Psoas muscle (tissue), 8 donors: ENCODE measurements around the gene SIRPA. TPM values are rescaled to one million over a fixed set of nuclear protein-coding genes. Genes with fewer than 3 reads are reported as not detected.

Experiments used
- ATAC-seq, 4 donors: fragments of 200-7000 bp; cut with Tn5 transposase; one replicate each; pipeline ENCODE4 v1.9.1; 2020; ENCODE audit warnings: moderate library complexity in 3 of 4, mild to moderate bottlenecking in 2 of 4
- DNase-seq, 2 donors: peaks; one replicate each; pipeline ENCODE4 v3.0.0-alpha.2; 2020
- H3K27ac ChIP-seq: fragments of 200-600 bp; one replicate; pipeline ENCODE4 v1.8.0; 2022
- H3K27me3 ChIP-seq, 3 donors: fragments of 200-600 bp in 1 of 3; one replicate each; pipeline versions ENCODE4 v1.6.1 to v1.8.0; 2013 to 2022; ENCODE audit warnings: low read length in 2 of 3, mild to moderate bottlenecking in 2 of 3, moderate library complexity in 1 of 3; ENCODE audit not compliant: insufficient read depth in 3 of 3
- H3K36me3 ChIP-seq, 2 donors: fragments of 200-600 bp in 1 of 2; one replicate each; pipeline versions ENCODE4 v1.6.1 to v1.8.0; 2013 to 2022; ENCODE audit warnings: low read depth in 1 of 2, mild to moderate bottlenecking in 1 of 2, moderate library complexity in 1 of 2; ENCODE audit not compliant: insufficient read depth in 1 of 2
- H3K4me1 ChIP-seq: fragments of 200-600 bp; one replicate; pipeline ENCODE4 v1.8.0; 2022
- H3K4me3 ChIP-seq: fragments of 200-600 bp; one replicate; pipeline ENCODE4 v1.8.0; 2022; ENCODE audit warnings: mild to moderate bottlenecking
- H3K9me3 ChIP-seq: fragments of 200-600 bp; one replicate; pipeline ENCODE4 v1.8.0; 2022
- CTCF ChIP-seq: fragments of 200-600 bp; IDR thresholded peaks from one replicate; pipeline ENCODE4 v1.8.0; 2022; ENCODE audit warnings: antibody characterized with exemption
- WGBS, 3 donors: extraction: QIAGEN DNeasy Blood & Tissue Kit; methylation state at CpG; one replicate each; pipeline versions ENCODE4 v1.1.6 to v1.1.7; 2013; 5-methylcytosine and 5-hydroxymethylcytosine counted together
- intact Hi-C, 2 donors: fragments of 100-400 bp; cut with DNase I; formaldehyde crosslinking; loops; one replicate each; pipeline versions ENCODE4 v1.11.0 to v1.14.2; 2022
- polyA plus RNA-seq, 3 donors: library from polyadenylated mRNA; stranded (reverse); fragments of 200-250 nt; gene quantifications; one replicate each; pipeline ENCODE4 v1.2.3, GENCODE V29; 2013
- total RNA-seq, 4 donors: library from RNA; stranded (reverse); fragmentation: NEBNext Ultra II Directional in 2 of 4; extraction: Animal tissue kit (Norgen Biotek cat#: 25700) in 2 of 4; gene quantifications; one replicate each; pipeline versions ENCODE4 v1.2.1 to v1.2.4, GENCODE V29; 2021 to 2023
- donor health status: healthy with polysubstance abuse.
- donor health status: DM: no; HTN: no; CAD: no; lungs with moderate emphysema.
- donor health status: Bipolar disorder and iron deficiency.
- donor health status: healthy.
- donor health status: DM: yes; HTN: yes; CAD: no.
- donor health status: DM: no; HTN: no; CAD: no.
- donor health status: DM: no; HTN: no; CAD: no.
- donor health status: DM: yes; HTN: yes; CAD: no.

Gene SIRPA
- total and polyA plus RNA-seq, 7 donors, result 6.2 to 42.9 (median 15.3) TPM

GRCh38 chr20:1906361-1907051, 11.3 kb downstream of the SIRPA start:
- no peak overlapping the region for H3K4me3 ChIP-seq
- no peaks in the 10 kb centered on the region for H3K4me1 ChIP-seq
- no peaks in the 10 kb centered on the region for H3K27me3 ChIP-seq
- DNase-seq (no peak), ATAC-seq (no peak)
- no peak overlapping the region for H3K27ac ChIP-seq
- 80 to 84% (median 80%) methylated on average over 9 of the region's 9 CpGs for WGBS, 3 donors
- intact Hi-C loops, result no loop called here
- no peaks in the 10 kb centered on the region for H3K36me3 ChIP-seq
- no peaks in the 10 kb centered on the region for H3K9me3 ChIP-seq
- TF ChIP-seq CTCF, result no peak

- Histone ChIP-seq H3K9me3 (no peaks in the 10 kb centered on the region), H3K27ac (no peak overlapping the region), H3K4me3 (no peak overlapping the region), H3K27me3 (no peaks in the 10 kb centered on the region), H3K4me1 (no peaks in the 10 kb centered on the region), H3K36me3 (no peaks in the 10 kb centered on the region)
- intact Hi-C loops, result no loop called here
- peak in 1 of 2 donors; percentile 40 for DNase-seq
- 72 to 89% (median 85%) methylated on average over 6 of the region's 6 CpGs for WGBS, 3 donors
- ATAC-seq, result peak; percentile 77 to 89 (median 85)
- TF ChIP-seq CTCF, result no peak
These were observed 12.4 kb downstream of the SIRPA start for GRCh38 chr20:1907586-1907985.

GRCh38 chr20:1908191-1908590, 13.0 kb downstream of the SIRPA start:
- H3K27ac ChIP-seq, result no peak overlapping the region
- ATAC-seq (no peak), DNase-seq (no peak)
- no peak for TF ChIP-seq CTCF
- H3K27me3 ChIP-seq, result no peaks in the 10 kb centered on the region
- no peaks in the 10 kb centered on the region for H3K9me3 ChIP-seq
- H3K4me1 ChIP-seq, result no peaks in the 10 kb centered on the region
- H3K36me3 ChIP-seq, result no peaks in the 10 kb centered on the region
- no peak overlapping the region for H3K4me3 ChIP-seq
- intact Hi-C loops, result no loop called here
- 80 to 89% (median 81%) methylated on average over 9 of the region's 9 CpGs for WGBS, 3 donors

GRCh38 chr20:1909097-1909496, 13.9 kb downstream of the SIRPA start:
- no peak for DNase-seq
- Histone ChIP-seq H3K4me3 (no peak overlapping the region), H3K27ac (no peak overlapping the region), H3K36me3 (no peaks in the 10 kb centered on the region), H3K4me1 (no peaks in the 10 kb centered on the region), H3K27me3 (no peaks in the 10 kb centered on the region), H3K9me3 (no peaks in the 10 kb centered on the region)
- TF ChIP-seq CTCF, result no peak
- intact Hi-C loops, result no loop called here
- WGBS, 3 donors, result 83 to 86% (median 84%) methylated on average over 4 of the region's 4 CpGs
- no peak for ATAC-seq

GRCh38 chr20:1911536-1911935, 16.3 kb downstream of the SIRPA start:
- no peaks in the 10 kb centered on the region for H3K27me3 ChIP-seq
- peaks cover 0 to 23% of the 10 kb centered on the region in 2 donors for H3K36me3 ChIP-seq
- no peak overlapping the region for H3K27ac ChIP-seq
- DNase-seq (no peak), ATAC-seq (no peak)
- H3K4me1 ChIP-seq, result no peaks in the 10 kb centered on the region
- no peak for TF ChIP-seq CTCF
- intact Hi-C loops, result no loop called here
- 85 to 88% (median 86%) methylated on average over 10 of the region's 10 CpGs for WGBS, 3 donors
- no peaks in the 10 kb centered on the region for H3K9me3 ChIP-seq
- H3K4me3 ChIP-seq, result no peak overlapping the region
